Measurements from ENCODE around the gene SPIN1.

Gene SPIN1

GRCh38 chr9:88502552-88503034 is 114.3 kb downstream of the SPIN1 start:
- no peak for DNase-seq

DNA sequence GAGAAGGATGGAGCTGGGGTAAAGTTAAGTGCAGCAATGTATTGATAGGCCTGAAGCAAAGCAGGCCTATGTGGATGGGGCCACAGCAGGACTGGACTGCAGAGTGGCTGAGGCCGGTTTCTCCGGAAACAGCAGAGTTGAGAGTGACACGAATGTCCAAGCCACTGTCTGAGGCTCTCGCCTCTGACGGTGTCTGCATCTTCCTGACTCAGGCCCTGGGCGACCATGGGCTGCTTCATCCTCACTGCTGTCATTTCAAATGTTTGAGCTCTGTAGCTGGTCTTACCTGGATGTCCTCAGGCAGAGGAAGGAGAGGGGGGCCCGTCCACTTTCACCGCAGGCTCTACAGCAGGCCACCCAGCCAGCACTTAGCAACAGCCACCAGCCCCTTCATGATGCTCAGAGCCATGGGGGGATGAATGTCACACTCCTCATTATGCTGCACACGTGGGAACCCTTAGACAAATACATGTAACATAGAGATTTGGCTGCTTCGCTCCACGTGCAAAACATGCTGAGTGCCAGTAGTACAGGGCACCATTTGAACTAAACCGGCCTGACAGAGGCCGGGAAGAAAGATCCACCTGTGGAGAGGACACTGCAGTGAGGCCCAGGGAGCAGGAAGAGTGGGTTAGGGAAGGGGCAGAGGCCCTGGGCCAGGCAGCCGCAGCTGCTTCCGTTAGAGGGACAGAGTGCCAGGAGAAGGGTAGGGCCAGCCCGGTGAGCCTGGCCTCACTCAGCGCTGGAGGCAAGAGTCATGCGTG is 115.0 kb downstream of the SPIN1 start:
- no peak for DNase-seq

- no peak for DNase-seq
Observed at GRCh38 chr9:88503845-88504764, 115.9 kb downstream of the SPIN1 start.

- DNase-seq: no peak
Observed at GRCh38 chr9:88508326-88508725, 120.1 kb downstream of the SPIN1 start.

DNA sequence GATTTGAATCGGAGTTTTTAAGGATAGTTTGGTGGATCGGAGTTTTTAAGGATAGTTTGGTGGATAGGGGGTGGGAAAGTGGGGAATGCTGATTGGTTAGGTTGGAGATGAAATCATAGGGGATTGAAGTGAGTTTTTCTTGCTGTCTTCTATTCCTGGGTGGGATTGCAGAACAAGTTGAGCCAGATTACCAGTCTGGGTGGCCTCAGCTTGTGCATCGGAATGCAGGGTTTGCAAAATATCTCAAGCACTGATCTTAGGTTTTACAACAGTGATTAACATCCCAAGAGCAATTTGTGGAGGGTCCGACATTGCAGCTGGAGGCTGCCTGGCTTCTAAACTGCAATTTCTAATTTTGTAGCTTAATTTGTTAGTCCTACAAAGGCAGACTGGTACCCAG is 123.7 kb downstream of the SPIN1 start:
- no peak for DNase-seq

DNA sequence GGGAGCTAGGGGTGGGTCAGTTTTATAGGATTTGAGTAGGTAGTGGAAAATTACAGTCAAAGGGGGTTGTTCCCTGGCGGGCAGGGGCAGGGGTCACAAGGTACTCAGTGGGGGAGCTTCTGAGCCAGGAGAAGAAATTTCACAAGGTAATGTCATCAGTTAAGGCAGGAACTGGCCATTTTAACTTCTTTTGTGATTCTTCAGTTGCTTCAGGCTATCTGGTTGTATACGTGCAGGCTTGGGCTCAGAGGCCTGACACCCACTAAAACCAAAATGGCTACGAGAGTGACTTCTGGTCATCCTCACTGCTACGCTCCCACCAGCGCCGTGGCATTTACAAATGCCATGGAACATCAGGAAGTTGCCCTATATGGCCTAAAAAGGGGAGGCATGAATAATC is 126.0 kb downstream of the SPIN1 start:
- no peak for DNase-seq

- no peak for DNase-seq
Observed at GRCh38 chr9:88521308-88521707, 133.1 kb downstream of the SPIN1 start.

GRCh38 chr9:88522360-88522759 is 134.1 kb downstream of the SPIN1 start:
- DNase-seq: no peak

GRCh38 chr9:88523056-88523455 is 134.8 kb downstream of the SPIN1 start:
- no peak for DNase-seq

- no peak for DNase-seq
Observed at GRCh38 chr9:88524911-88525310, 136.7 kb downstream of the SPIN1 start.

DNA sequence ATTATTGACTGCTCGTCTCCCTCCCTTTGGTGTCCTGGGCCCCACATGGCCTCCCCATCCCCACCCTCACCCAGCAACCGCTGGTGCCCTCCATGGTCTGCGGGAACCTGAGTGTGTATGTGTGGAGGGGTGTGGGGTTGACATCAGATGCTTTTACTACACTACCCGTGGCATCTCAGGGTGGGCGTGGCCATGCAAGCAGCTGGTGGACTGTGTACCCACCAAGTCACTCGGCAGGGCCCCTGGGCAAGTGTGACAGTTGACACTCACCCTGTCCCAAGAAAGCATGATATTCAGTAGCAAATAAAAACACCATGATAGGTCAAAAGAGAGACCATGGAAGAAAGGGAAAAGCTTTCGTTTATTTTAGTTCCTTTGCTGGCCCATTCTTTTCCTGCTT is 139.4 kb downstream of the SPIN1 start:
- no peak for DNase-seq

Measured in activated CD4-positive, alpha-beta T cell treated with anti-CD3 and anti-CD28 coated beads, Interleukin-2, amount 50 U/mL, for 1 hour (primary cell).